Superior temporal gyrus (tissue), 1 donor: ENCODE data around the gene PRPF19.

Experiments
- DNase-seq: peaks from one replicate; pipeline ENCODE4 v3.0.0-alpha.2; 2016; ENCODE audit errors: extremely low spot score

PRPF19 gene

DNA sequence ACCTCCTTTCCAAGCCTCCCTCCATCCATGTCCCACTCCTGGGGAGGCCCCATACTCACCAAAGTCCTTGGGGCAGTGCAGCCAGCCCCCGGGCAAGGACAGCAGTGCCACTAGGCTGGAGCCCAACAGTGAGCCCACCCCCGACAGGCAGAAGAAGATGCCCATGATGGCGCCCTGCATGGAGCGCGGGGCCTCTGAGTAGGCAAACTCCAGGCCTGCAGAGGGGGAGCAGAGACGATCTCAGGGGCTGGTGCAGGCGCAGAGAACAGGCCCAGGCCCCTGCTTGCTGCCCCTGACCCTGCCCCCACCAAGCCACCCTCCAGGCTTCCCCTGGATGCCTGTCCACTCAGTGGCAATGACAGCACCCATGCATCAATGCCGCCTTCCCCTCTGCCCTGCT lies 31.4 kb upstream of the PRPF19 start:
- DNase-seq, result no peak

- DNase-seq, result no peak
Observed at GRCh38 chr11:60937144-60937527, 30.8 kb upstream of the PRPF19 start.

GRCh38 chr11:60936467-60937143 lies 30.2 kb upstream of the PRPF19 start:
- no peak for DNase-seq

- DNase-seq, result no peak
Observed at GRCh38 chr11:60935676-60936442, 29.5 kb upstream of the PRPF19 start.

- DNase-seq, result no peak
Observed at GRCh38 chr11:60934790-60935605, 28.6 kb upstream of the PRPF19 start.

GRCh38 chr11:60934124-60934789 lies 27.9 kb upstream of the PRPF19 start:
- no peak for DNase-seq

DNA sequence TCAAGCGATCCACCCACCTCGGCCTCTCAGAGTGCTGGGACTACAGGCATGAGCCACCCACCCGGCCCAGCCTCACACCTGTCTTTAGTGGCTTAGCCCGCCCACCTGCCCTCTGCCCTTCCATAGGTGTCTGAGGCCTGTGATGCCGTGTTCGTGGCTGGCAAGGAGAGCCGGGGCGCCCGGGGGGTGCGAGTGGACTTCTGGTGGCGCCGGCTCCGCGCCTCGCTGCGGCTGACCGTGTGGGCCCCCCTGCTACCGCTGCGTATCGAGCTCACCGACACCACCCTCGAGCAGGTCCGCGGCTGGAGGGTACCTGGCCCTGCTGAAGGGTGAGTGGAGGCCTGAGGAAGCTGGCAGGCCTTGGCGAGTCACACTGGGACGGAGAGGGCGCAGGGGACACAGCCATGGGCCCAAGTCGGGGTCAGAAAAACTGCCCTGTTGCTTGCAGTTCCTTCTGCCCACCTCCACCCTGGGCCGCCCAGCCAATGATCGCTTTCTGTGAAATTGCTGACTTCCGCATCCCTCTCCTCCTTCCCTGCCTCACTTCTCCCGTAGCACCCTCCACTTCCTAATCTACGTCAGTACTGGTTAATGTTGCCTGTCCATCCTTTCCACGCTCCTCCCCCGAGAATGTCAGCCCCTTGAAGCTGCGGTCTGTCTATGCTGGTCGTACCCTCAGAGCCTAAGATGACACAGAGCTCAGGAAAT lies 27.2 kb upstream of the PRPF19 start:
- no peak for DNase-seq

- no peak for DNase-seq
Observed at GRCh38 chr11:60932605-60933356, 26.4 kb upstream of the PRPF19 start.

- DNase-seq, result no peak
Observed at GRCh38 chr11:60931917-60932316, 25.5 kb upstream of the PRPF19 start.

- no peak for DNase-seq
Observed at GRCh38 chr11:60930394-60930793, 24.0 kb upstream of the PRPF19 start.

DNA sequence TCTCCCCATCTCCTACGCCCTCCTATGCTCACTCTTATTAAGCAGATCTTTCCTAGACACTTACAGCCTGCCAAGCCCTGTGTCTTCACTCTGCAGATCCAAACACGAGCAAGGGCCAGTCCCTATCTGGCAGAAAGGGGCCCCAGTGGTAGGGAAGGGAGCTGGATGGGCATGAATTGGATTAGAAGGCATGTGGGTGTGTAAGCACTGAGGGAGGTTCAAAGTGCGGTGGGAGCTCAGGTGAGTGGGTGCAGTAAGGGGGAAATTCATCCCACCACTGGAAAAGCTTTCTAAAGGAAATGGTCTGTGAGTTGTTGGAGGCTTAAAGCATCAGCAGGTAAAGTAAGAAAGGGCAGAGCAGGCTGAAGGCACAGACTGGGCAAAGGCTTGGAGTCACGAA lies 23.4 kb upstream of the PRPF19 start:
- DNase-seq, result no peak

GRCh38 chr11:60928563-60929001 lies 22.2 kb upstream of the PRPF19 start:
- DNase-seq, result no peak

- no peak for DNase-seq
Observed at GRCh38 chr11:60927600-60927999, 21.2 kb upstream of the PRPF19 start.

DNA sequence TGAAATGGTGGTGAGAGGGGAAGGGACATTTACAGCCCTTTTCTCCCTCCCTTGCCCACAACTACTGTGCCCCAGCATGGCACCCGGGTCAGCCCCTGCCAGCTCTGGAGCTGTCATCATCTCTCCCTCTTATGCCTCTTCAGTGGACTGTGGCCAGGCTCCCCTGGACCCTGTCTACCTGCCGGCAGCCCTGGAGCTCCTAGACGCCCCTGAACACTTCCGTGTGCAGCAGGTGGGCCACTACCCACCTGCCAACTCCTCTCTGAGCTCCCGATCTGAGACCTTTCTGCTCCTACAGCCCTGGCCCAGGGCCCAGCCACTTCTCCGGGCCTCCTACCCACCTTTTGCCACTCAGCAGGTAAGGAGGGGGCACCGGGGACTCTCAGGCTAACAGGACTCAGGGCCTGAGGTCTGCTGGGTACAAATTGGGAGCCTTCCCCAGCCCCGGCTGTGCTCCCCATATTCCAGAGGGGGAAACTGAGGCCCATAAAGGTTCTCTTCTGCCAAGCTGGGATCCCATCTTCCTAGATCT lies 20.7 kb upstream of the PRPF19 start:
- DNase-seq, result no peak

DNA sequence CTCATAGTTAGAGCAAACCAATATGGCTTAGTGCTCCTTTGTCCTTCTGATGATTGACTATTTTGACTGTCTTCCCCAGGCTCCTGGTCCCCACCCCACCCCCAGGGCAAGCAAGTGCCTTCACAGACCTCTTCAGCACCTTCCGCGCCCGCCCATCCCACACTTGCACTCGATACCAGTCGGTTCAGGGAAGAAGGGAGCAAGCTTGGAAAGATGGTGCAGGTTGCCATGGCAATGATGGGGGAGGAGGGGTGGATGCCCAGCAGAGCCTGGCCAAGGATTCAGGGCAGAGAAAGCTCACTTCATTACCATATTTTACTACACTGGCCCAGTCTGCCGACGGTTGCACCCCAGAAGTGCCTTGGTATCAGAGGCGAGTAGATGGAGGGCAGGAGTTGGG lies 20.1 kb upstream of the PRPF19 start:
- DNase-seq, result no peak

- no peak for DNase-seq
Observed at GRCh38 chr11:60925868-60926267, 19.5 kb upstream of the PRPF19 start.

DNA sequence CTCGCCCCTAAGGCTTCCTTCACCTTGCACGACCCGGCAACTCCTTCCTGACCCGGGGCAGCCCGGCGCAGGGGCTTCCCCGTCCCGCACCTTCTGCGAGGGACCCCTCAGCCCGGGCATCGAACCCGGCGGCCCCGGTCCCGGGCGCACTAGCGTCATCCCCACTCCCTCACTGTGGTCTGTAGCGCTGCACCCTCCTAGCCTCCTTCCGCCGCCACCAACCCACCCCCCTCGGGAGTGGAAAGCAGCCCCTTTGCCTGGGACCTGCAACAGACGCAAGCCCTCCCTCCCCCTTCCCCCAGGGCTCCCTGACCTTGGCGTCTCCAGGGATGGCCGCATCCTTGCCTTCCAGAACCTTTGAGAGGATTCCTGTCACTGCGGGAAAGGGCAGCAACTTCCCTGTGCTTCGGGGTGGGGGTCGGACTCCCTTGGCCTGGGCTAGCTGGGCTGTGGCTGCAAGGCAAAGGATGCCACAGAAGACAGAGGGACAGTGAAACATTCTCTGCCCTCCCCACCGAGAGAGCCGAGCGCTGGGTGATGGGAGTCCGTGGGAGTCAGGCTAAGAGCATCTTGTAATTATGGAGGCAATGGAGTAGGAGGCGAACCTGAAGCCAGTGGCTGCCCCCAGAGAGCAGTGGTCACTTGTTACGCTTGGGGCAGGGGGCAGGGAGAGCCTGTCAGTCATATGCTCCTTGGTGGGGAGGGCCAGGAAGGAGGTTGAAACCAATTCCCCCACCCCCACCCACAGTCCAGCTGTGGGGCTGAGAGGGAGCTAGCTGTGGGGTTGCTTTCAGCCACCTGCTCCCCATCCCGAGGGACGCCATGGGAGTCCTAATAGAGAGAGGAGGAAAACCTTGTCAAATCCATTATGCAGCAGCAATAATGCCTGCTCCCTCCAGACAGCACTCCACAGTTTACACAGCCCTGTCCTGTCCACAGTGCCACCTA lies 18.8 kb upstream of the PRPF19 start:
- DNase-seq, result no peak

GRCh38 chr11:60924110-60924905 lies 17.9 kb upstream of the PRPF19 start, which contains the start of gene TMEM132A:
TMEM132A (plus strand) TSS chr11:60924460; CDS start chr11:60924634, 174 bp downstream.
- DNase-seq, result peak; percentile 76
